GM12892 (cell line): Measurements from ENCODE around the gene CACNA1G.

Experiments used
- POLR2A ChIP-seq: IDR thresholded peaks from 2 replicates; pipeline ENCODE4 v1.6.1; 2011; ENCODE audit warnings: low read depth, low read length, control low read depth
- POLR2AphosphoS5 ChIP-seq: IDR thresholded peaks from 2 replicates; pipeline ENCODE4 v1.6.1; 2011; ENCODE audit warnings: low read depth, low read length, control low read depth
- TAF1 ChIP-seq: IDR thresholded peaks from 2 replicates; pipeline ENCODE4 v1.6.1; 2011; ENCODE audit warnings: low read depth, mild to moderate bottlenecking, control low read depth, low read length, borderline replicate concordance

GRCh38 chr17:50549256-50549941, 11.1 kb upstream of the CACNA1G start:
- TF ChIP-seq POLR2A: no peak
- TF ChIP-seq POLR2AphosphoS5: no peak
- no peak for TF ChIP-seq TAF1
